Psoas muscle (tissue), 8 donors: ENCODE measurements around the gene LRRC1. TPM values are rescaled to one million over a fixed set of nuclear protein-coding genes. Genes with fewer than 3 reads are reported as not detected.

ENCODE experiments used
- ATAC-seq, 4 donors: fragments of 200-7000 bp; cut with Tn5 transposase; one replicate each; pipeline ENCODE4 v1.9.1; 2020; ENCODE audit warnings: moderate library complexity in 3 of 4, mild to moderate bottlenecking in 2 of 4
- DNase-seq, 2 donors: peaks; one replicate each; pipeline ENCODE4 v3.0.0-alpha.2; 2020
- H3K27ac ChIP-seq: fragments of 200-600 bp; one replicate; pipeline ENCODE4 v1.8.0; 2022
- H3K27me3 ChIP-seq, 3 donors: fragments of 200-600 bp in 1 of 3; one replicate each; pipeline versions ENCODE4 v1.6.1 to v1.8.0; 2013 to 2022; ENCODE audit warnings: low read length in 2 of 3, mild to moderate bottlenecking in 2 of 3, moderate library complexity in 1 of 3; ENCODE audit not compliant: insufficient read depth in 3 of 3
- H3K36me3 ChIP-seq, 2 donors: fragments of 200-600 bp in 1 of 2; one replicate each; pipeline versions ENCODE4 v1.6.1 to v1.8.0; 2013 to 2022; ENCODE audit warnings: low read depth in 1 of 2, mild to moderate bottlenecking in 1 of 2, moderate library complexity in 1 of 2; ENCODE audit not compliant: insufficient read depth in 1 of 2
- H3K4me1 ChIP-seq: fragments of 200-600 bp; one replicate; pipeline ENCODE4 v1.8.0; 2022
- H3K4me3 ChIP-seq: fragments of 200-600 bp; one replicate; pipeline ENCODE4 v1.8.0; 2022; ENCODE audit warnings: mild to moderate bottlenecking
- H3K9me3 ChIP-seq: fragments of 200-600 bp; one replicate; pipeline ENCODE4 v1.8.0; 2022
- WGBS, 3 donors: extraction: QIAGEN DNeasy Blood & Tissue Kit; methylation state at CpG; one replicate each; pipeline versions ENCODE4 v1.1.6 to v1.1.7; 2013; 5-methylcytosine and 5-hydroxymethylcytosine counted together
- intact Hi-C, 2 donors: fragments of 100-400 bp; cut with DNase I; formaldehyde crosslinking; loops; one replicate each; pipeline versions ENCODE4 v1.11.0 to v1.14.2; 2022
- polyA plus RNA-seq, 3 donors: library from polyadenylated mRNA; stranded (reverse); fragments of 200-250 nt; gene quantifications; one replicate each; pipeline ENCODE4 v1.2.3, GENCODE V29; 2013
- total RNA-seq, 4 donors: library from RNA; stranded (reverse); fragmentation: NEBNext Ultra II Directional in 2 of 4; extraction: Animal tissue kit (Norgen Biotek cat#: 25700) in 2 of 4; gene quantifications; one replicate each; pipeline versions ENCODE4 v1.2.1 to v1.2.4, GENCODE V29; 2021 to 2023
- TF ChIP-seq, protein P1 (sequence below): fragments of 200-600 bp; IDR thresholded peaks from one replicate; pipeline ENCODE4 v1.8.0; 2022; ENCODE audit warnings: antibody characterized with exemption
- donor health status: healthy with polysubstance abuse.
- donor health status: DM: no; HTN: no; CAD: no; lungs with moderate emphysema.
- donor health status: Bipolar disorder and iron deficiency.
- donor health status: healthy.
- donor health status: DM: yes; HTN: yes; CAD: no.
- donor health status: DM: no; HTN: no; CAD: no.
- donor health status: DM: no; HTN: no; CAD: no.
- donor health status: DM: yes; HTN: yes; CAD: no.

Gene LRRC1
- total and polyA plus RNA-seq, 7 donors, result 0.39 to 1.1 (median 0.46) TPM

DNA sequence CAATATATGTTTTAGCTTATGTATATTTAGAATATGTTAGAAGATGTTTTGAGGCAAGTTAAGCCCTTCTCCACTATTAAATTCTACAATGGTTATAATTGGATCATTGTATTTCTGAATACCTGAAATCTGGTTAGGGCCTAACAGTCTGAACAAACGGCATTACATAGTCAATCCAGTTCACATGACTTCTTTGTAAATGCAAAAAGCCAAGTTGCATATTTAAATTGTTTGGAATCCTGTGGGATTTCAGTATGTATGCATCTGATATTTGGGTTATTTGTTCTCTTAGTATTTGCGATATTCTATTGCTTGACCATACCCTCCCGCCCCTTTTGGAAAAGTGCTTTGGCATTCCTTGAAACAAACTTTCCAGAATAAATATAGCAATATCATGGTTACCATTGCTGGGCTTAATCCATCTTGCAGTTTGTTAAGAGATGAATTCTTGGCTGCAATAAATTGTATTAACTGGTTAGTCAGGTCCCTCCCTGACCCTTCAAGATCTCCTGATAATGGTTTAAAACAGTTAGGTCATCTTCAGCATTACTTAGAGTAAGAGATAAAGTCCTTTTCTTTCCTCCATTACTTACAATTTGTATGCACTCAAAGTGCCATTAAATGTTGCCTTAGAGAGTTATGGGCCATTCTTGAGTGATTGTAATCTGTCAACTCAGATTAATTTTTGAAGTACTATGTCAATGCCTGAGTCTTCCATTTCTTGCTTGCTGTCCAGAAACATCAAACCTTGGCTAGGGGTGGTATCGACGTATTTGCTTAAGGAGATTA is 36.5 kb downstream of the LRRC1 start:
- WGBS, 3 donors, result 93 to 96% (median 96%) methylated on average over 5 of the region's 5 CpGs
- no peak overlapping the region for H3K27ac ChIP-seq
- intact Hi-C loops, result no loop called here
- no peaks in the 10 kb centered on the region for H3K27me3 ChIP-seq
- ATAC-seq, result no peak
- H3K4me3 ChIP-seq, result no peak overlapping the region
- no peak for DNase-seq
- TF ChIP-seq, protein P1, sequence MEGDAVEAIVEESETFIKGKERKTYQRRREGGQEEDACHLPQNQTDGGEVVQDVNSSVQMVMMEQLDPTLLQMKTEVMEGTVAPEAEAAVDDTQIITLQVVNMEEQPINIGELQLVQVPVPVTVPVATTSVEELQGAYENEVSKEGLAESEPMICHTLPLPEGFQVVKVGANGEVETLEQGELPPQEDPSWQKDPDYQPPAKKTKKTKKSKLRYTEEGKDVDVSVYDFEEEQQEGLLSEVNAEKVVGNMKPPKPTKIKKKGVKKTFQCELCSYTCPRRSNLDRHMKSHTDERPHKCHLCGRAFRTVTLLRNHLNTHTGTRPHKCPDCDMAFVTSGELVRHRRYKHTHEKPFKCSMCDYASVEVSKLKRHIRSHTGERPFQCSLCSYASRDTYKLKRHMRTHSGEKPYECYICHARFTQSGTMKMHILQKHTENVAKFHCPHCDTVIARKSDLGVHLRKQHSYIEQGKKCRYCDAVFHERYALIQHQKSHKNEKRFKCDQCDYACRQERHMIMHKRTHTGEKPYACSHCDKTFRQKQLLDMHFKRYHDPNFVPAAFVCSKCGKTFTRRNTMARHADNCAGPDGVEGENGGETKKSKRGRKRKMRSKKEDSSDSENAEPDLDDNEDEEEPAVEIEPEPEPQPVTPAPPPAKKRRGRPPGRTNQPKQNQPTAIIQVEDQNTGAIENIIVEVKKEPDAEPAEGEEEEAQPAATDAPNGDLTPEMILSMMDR, result no peak
- no peaks in the 10 kb centered on the region for H3K36me3 ChIP-seq
- H3K4me1 ChIP-seq, result no peaks in the 10 kb centered on the region
- H3K9me3 ChIP-seq, result no peaks in the 10 kb centered on the region

DNA sequence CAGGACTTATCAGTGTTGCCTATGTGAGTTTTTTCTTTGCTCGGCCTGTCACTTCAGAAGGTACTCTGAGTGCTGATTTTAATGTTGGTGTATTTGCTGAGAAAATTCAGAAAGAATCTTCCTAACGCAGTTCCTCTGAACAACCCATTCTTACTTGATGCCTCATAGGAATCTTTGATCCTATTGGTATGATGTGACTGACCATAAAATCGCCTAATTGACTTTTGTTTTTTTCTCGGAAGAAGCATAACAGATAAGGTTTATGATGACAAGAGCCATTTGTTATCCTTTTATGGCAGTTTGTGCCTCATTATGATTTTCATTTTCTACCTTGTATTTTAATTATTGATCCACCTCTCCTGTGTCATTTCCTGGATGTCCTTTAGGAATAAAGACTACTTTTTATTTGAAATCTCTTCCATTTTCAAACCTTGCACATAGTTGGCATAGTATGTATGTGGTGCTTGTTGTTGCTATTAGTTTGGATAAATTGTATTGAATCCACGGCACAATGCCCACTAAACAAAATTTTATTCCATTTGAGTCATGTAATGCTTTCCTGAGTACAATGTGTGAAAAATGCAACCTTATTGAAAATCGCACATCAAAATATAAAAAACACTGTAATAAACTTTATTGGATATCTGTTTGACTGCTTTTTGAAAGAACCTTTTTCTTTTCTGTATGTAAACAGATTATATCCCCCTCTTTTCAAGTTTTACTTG is 37.3 kb downstream of the LRRC1 start:
- WGBS, 3 donors, result 89 to 93% (median 89%) methylated on average over 6 of the region's 6 CpGs
- Histone ChIP-seq H3K4me3 (no peak overlapping the region), H3K4me1 (no peaks in the 10 kb centered on the region), H3K27ac (no peak overlapping the region), H3K36me3 (no peaks in the 10 kb centered on the region), H3K27me3 (no peaks in the 10 kb centered on the region), H3K9me3 (no peaks in the 10 kb centered on the region)
- no peak for DNase-seq
- no peak for ATAC-seq
- intact Hi-C loops, result no loop called here
- TF ChIP-seq, protein P1, result no peak

DNA sequence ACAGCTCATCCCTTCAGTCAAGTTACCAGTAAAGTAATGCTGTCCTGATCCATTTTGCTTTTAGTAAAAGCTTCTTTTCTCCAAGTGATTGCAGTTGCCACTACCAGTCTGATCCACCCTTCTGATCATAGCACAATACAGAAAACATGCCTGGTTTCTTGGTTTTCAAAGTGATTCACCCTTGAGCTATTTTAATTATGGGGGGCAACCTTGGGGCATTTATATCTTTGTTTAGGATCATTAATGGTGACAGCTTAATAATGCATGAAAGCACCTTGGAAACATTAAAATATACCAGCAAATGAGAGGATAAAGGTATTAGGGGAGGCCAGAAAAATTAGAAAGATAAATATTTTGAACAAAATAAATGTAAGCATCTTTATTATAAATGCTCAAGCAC is 38.4 kb downstream of the LRRC1 start:
- DNase-seq, result no peak
- Histone ChIP-seq H3K4me1 (no peaks in the 10 kb centered on the region), H3K27ac (no peak overlapping the region), H3K27me3 (no peaks in the 10 kb centered on the region), H3K4me3 (no peak overlapping the region), H3K36me3 (no peaks in the 10 kb centered on the region), H3K9me3 (no peaks in the 10 kb centered on the region)
- intact Hi-C loops, result no loop called here
- no peak for ATAC-seq
- TF ChIP-seq, protein P1, result no peak

DNA sequence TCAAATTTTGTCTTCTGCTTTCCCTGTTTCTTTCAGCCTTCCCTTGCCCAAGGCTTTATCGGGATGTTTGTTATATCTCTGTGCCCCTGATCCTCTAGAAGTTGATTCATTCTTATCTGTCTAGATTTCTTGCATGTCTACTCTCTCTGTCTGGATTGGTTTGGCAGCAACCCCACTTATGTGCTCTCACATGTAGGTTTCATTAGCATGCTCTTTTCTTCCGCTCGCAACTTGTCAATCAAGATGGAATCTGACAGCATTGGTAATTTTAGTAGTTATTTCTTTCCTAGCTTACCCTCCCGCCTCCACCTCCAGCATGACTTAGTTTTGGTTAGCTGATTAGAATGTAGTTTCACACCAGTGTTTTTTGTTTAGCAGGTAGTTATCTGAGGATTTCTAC is 39.3 kb downstream of the LRRC1 start:
- Histone ChIP-seq H3K9me3 (no peaks in the 10 kb centered on the region), H3K4me1 (no peaks in the 10 kb centered on the region), H3K27ac (no peak overlapping the region), H3K4me3 (no peak overlapping the region), H3K36me3 (no peaks in the 10 kb centered on the region), H3K27me3 (no peaks in the 10 kb centered on the region)
- no peak for ATAC-seq
- intact Hi-C loops, result no loop called here
- 98% methylated on average over 4 of the region's 4 CpGs for WGBS, 3 donors
- TF ChIP-seq, protein P1, result no peak
- DNase-seq, result no peak
